ENCODE results near the gene CREB3L2. TPM values are rescaled to one million over a fixed set of nuclear protein-coding genes. Genes with fewer than 3 reads are reported as not detected.
A peak's percentile ranks its signal among the peaks of the same experiment; 100 is the strongest.

The CREB3L2 gene
- total and polyA plus RNA-seq, 2 donors (not counting 1 experiment from before 2014, with no cell fraction given), result 13.8 to 25.1 TPM

GRCh38 chr7:137958470-137959431 is 43.1 kb downstream of the CREB3L2 start:
- Histone ChIP-seq H3K9ac (ENCODE audit: low read length) (no peak overlapping the region), H2AFZ (ENCODE audit: insufficient read depth, low read depth, low read length, poor library complexity, severe bottlenecking) (no peak overlapping the region), H3K4me3 (ENCODE audit: control extremely low read depth in 1 of 5, extremely low read depth in 1 of 5, insufficient read depth in 1 of 5, low read depth in 2 of 5, low read length in 4 of 5) (no peak overlapping the region), H3K36me3 (replicated peaks in 1 of 2; ENCODE audit: control extremely low read depth in 1 of 2, control insufficient read depth in 1 of 2, extremely low read depth in 1 of 2, insufficient read depth in 2 of 2, low read length in 1 of 2) (no peaks in the 10 kb centered on the region), H3K9me3 (ENCODE audit: control extremely low read depth in 1 of 3, control insufficient read depth in 2 of 3, insufficient read depth in 1 of 3, low read length in 2 of 3) (no peaks in the 10 kb centered on the region), H3K4me1 (ENCODE audit: control insufficient read depth in 2 of 2, insufficient read depth in 2 of 2, low read length in 2 of 2) (peaks cover 7 to 13% of the 10 kb centered on the region in 2 donors), H3K27ac (ENCODE audit: low read length in 2 of 2) (peak overlapping the region in 1 of 2 donors; percentile 26), H3K79me2 (ENCODE audit: control insufficient read depth, insufficient read depth, low read length) (peaks cover 25% of the 10 kb centered on the region), H4K20me1 (ENCODE audit: control insufficient read depth, insufficient read depth, low read length, poor library complexity, severe bottlenecking) (no peaks in the 10 kb centered on the region), H3K4me2 (replicated peaks; ENCODE audit: low read depth, low read length, poor library complexity, severe bottlenecking) (no peak overlapping the region), H3K27me3 (replicated peaks in 1 of 4; ENCODE audit: control extremely low read depth in 1 of 4, control insufficient read depth in 3 of 4, insufficient read depth in 4 of 4, low read length in 3 of 4) (no peaks in the 10 kb centered on the region)
- DNase-seq, result no peak
- intact Hi-C loops (cut with micrococcal nuclease), result no loop called here
- H3K4me1 Mint-ChIP-seq, result peaks cover 26% of the 10 kb centered on the region
- H3K4me3 Mint-ChIP-seq, result no peak overlapping the region
- ChIA-PET POLR2A (no interaction called here), CTCF (interaction anchor here (0.7 to 1.5 kb wide), 2 partner anchors 19 to 44 kb away, joined by 3 read pairs; no protein-coding TSS in a partner anchor)
- WGBS (ENCODE audit: insufficient coverage), result 100% methylated on average over 1 of the region's 4 CpGs
- TF ChIP-seq EZH2 (IDR thresholded peaks at IDR 0.05; ENCODE audit: borderline replicate concordance, insufficient read depth, low read depth, low read length, poor library complexity, severe bottlenecking) (no peak), CTCF (IDR thresholded peaks at IDR 0.05) (no peak)
- H3K27ac Mint-ChIP-seq, result peak overlapping the region; percentile 23
- no peaks in the 10 kb centered on the region for H3K27me3 Mint-ChIP-seq
- H3K9me3 Mint-ChIP-seq (ENCODE audit: insufficient read depth), result no peaks in the 10 kb centered on the region
- peak; percentile 14 for ATAC-seq (ENCODE audit: low read depth)

- Histone ChIP-seq H3K27ac (ENCODE audit: low read length in 2 of 2) (no peak overlapping the region), H4K20me1 (ENCODE audit: control insufficient read depth, insufficient read depth, low read length, poor library complexity, severe bottlenecking) (no peaks in the 10 kb centered on the region), H3K79me2 (ENCODE audit: control insufficient read depth, insufficient read depth, low read length) (peaks cover 25% of the 10 kb centered on the region), H3K4me2 (replicated peaks; ENCODE audit: low read depth, low read length, poor library complexity, severe bottlenecking) (no peak overlapping the region), H3K4me3 (ENCODE audit: control extremely low read depth in 1 of 5, extremely low read depth in 1 of 5, insufficient read depth in 1 of 5, low read depth in 2 of 5, low read length in 4 of 5) (no peak overlapping the region), H2AFZ (ENCODE audit: insufficient read depth, low read depth, low read length, poor library complexity, severe bottlenecking) (no peak overlapping the region), H3K9ac (ENCODE audit: low read length) (no peak overlapping the region), H3K4me1 (ENCODE audit: control insufficient read depth in 2 of 2, insufficient read depth in 2 of 2, low read length in 2 of 2) (peaks cover 7 to 13% of the 10 kb centered on the region in 2 donors), H3K27me3 (replicated peaks in 1 of 4; ENCODE audit: control extremely low read depth in 1 of 4, control insufficient read depth in 3 of 4, insufficient read depth in 4 of 4, low read length in 3 of 4) (no peaks in the 10 kb centered on the region), H3K36me3 (replicated peaks in 1 of 2; ENCODE audit: control extremely low read depth in 1 of 2, control insufficient read depth in 1 of 2, extremely low read depth in 1 of 2, insufficient read depth in 2 of 2, low read length in 1 of 2) (no peaks in the 10 kb centered on the region), H3K9me3 (ENCODE audit: control extremely low read depth in 1 of 3, control insufficient read depth in 2 of 3, insufficient read depth in 1 of 3, low read length in 2 of 3) (no peaks in the 10 kb centered on the region)
- CTCF ChIA-PET, result interaction anchor here (0.7 kb wide), 1 partner anchor 45 kb away, joined by 3 read pairs; no protein-coding TSS in a partner anchor
- no peak for DNase-seq
- no peak for ATAC-seq (ENCODE audit: low read depth)
- POLR2A ChIA-PET, result no interaction called here
- H3K27me3 Mint-ChIP-seq, result no peaks in the 10 kb centered on the region
- H3K9me3 Mint-ChIP-seq (ENCODE audit: insufficient read depth), result no peaks in the 10 kb centered on the region
- intact Hi-C loops (cut with micrococcal nuclease), result no loop called here
- WGBS (ENCODE audit: insufficient coverage), result 94% methylated on average over 2 of the region's 3 CpGs
- H3K27ac Mint-ChIP-seq, result no peak overlapping the region
- TF ChIP-seq EZH2 (IDR thresholded peaks at IDR 0.05; ENCODE audit: borderline replicate concordance, insufficient read depth, low read depth, low read length, poor library complexity, severe bottlenecking), result no peak
- TF ChIP-seq CTCF (IDR thresholded peaks at IDR 0.05), result no peak
- peaks cover 27% of the 10 kb centered on the region for H3K4me1 Mint-ChIP-seq
- H3K4me3 Mint-ChIP-seq, result no peak overlapping the region
Measured at GRCh38 chr7:137957887-137958286, 44.0 kb downstream of the CREB3L2 start.

Data from B cell (primary cell).